OCI-LY1 (cell line): ENCODE results near the gene PLPPR2.

Experiments used
- EZH2 ChIP-seq: fragments of 200-600 bp; sonication (generic), shearing (Covaris generic); IDR thresholded peaks from 2 replicates; pipeline ENCODE4 v1.8.0; 2017; ENCODE audit warnings: borderline replicate concordance, mixed run types, mild to moderate bottlenecking, antibody characterized with exemption, low read length, moderate library complexity, mixed read lengths
- TF ChIP-seq, protein P1 (sequence below): fragments of 200-600 bp; sonication (generic), shearing (Covaris generic); IDR thresholded peaks from 2 replicates; pipeline ENCODE4 v1.5.1; 2017; ENCODE audit warnings: mild to moderate bottlenecking, antibody characterized with exemption, low read length, moderate library complexity, mixed read lengths

DNA sequence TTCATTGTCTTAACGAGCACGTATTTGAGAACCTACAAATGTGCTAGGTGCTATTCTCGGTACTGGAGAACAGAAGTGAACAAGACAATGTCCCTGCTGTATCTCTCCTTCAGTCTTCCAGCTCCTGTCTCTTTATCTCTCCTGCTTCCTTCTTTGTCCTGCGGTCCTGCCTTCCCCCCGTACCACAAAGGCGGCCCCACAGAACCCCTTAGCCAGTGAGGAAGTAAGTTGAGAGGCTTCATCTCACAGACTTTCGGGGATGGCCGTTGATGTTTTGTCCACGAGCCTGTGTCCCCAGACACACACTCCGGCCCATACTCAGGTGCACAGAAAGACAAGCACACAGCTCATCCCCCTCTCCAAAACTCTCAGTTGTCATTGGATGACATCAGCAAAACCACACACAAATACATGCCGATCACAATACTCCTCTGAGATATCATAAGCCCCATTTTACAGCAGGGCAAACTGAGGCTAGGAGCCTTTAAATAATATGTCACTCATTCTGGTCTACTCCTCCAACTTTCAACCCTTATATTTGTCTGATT is 18.7 kb downstream of the PLPPR2 start:
- TF ChIP-seq, protein P1, sequence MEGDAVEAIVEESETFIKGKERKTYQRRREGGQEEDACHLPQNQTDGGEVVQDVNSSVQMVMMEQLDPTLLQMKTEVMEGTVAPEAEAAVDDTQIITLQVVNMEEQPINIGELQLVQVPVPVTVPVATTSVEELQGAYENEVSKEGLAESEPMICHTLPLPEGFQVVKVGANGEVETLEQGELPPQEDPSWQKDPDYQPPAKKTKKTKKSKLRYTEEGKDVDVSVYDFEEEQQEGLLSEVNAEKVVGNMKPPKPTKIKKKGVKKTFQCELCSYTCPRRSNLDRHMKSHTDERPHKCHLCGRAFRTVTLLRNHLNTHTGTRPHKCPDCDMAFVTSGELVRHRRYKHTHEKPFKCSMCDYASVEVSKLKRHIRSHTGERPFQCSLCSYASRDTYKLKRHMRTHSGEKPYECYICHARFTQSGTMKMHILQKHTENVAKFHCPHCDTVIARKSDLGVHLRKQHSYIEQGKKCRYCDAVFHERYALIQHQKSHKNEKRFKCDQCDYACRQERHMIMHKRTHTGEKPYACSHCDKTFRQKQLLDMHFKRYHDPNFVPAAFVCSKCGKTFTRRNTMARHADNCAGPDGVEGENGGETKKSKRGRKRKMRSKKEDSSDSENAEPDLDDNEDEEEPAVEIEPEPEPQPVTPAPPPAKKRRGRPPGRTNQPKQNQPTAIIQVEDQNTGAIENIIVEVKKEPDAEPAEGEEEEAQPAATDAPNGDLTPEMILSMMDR, result no peak
- no peak for TF ChIP-seq EZH2
